HTR-8/SVneo (cell line): Measurements from ENCODE around the gene ITGB6.

ENCODE experiments used
- DNase-seq: peaks from one replicate; pipeline ENCODE4 v3.0.0; 2011; ENCODE audit warnings: low spot score, mixed read lengths; ENCODE audit not compliant: insufficient read length
- FAIRE-seq: peaks from 2 replicates; lab custom pipeline; 2011; peaks lifted over from hg19 to GRCh38; lab: Jason Lieb, UNC

The ITGB6 gene

DNA sequence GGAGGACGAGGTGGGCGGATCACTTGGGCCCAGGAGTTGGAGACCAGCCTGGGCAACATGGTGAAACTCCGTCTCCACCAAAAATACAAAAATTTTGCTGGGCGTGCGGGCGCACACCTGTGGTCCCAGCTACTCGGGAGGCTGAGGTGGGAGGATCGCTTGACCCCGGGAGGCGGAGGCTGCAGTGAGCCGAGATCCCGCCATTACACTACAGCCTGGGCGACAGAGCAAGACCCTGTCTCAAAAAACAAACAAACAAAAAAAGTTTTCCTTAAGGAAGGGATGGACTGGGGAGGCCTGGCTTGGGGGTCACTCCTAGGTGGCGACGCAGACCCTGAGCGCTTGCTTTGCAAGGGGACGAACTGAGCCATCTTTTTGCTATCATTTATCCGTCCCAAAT is 138.5 kb downstream of the ITGB6 start:
- no peak for FAIRE-seq

DNA sequence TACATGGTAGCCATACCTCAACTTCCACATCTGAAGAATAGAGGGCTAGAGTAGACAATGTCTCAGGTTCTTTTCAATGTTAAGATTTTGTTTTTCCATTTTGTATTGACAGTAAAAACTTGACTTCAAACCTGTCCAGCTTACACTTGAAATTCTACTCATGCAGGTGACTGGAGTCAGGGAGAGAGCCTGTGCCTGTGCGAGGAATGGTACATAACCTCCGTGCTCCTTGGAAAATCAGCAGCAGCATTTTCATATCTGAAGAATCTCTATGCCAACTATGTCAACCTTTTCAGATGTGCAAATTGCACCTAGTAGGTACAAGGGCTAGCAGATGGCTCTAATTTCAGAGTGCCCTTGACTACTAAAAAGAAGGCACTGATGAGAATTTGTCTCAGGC is 139.8 kb downstream of the ITGB6 start:
- FAIRE-seq (no peak), DNase-seq (no peak)

More for the DNA sequence above, 138.5 kb downstream of the ITGB6 start:
- DNase-seq, result no peak

DNA sequence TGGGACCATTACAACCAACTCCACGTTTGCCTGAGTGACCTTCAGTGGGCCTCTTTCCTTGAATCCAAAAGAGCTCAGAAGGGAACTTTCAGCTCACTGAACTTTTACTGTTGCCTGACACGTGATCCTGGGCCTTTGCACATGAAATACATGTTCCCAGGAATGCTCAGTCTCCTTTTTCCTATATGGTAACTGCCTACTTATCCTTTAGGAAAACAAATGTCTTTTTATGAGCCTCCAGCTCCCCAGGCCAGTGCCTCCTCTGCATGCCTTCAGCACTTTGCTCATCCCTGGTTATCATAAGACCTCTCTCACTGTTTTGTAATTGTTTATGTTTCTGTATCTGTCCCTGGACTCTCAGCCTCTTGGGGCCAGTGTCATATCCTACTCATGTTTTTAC is 142.7 kb downstream of the ITGB6 start:
- no peak for FAIRE-seq
- no peak for DNase-seq

DNA sequence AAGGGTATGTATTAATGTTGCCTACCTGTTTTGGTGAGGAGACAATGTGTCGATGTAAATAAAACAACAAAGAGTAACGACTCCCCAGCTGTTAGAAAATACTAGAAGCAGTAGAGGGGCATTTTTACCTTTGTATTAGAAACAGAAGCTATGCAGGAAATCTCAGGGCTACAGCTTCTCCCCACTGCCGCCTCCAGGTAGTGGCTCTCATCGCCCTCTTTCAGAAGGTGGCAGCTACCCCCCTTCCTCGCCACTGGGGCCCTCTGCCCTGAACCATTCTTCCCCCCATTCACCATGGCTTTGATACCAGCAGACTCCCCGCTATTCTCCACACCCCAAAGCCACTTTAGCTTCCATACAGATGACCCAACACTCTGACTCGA is 144.4 kb downstream of the ITGB6 start:
- DNase-seq (no peak), FAIRE-seq (no peak)

DNA sequence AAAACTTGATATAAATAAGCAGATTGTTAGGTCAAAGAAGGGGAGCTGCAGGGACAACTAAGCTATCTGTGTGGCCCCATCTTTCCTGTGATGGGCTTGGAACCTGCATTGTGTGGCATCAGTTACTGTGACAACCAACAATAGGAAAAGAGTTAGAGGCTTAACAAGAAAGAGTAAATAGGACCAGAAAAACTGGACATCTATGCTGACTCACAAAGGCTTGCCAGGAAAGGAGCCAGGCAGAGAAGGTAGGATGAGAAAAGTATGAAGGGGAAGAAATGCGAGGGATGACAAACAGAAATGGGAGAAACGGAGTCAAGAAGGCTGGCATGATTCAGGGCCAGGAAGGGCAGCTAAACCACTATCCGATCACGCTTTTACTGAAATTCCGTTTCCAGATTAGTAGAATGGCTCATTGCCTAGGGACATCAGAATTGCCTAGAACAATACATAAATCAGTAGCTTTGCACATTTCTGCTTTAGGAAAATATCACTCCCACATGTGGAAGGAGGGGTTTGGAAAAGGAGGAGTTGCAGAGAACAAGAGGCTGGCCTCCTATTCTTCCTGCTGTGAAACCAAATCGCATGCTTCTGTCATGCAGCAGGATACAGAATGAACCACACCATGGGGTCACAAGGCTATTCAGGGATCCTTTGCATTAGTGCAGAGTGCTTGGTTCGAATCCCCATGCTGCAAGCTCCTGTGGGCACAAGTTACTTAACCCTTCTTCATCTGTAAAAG is 144.9 kb downstream of the ITGB6 start:
- no peak for FAIRE-seq

DNA sequence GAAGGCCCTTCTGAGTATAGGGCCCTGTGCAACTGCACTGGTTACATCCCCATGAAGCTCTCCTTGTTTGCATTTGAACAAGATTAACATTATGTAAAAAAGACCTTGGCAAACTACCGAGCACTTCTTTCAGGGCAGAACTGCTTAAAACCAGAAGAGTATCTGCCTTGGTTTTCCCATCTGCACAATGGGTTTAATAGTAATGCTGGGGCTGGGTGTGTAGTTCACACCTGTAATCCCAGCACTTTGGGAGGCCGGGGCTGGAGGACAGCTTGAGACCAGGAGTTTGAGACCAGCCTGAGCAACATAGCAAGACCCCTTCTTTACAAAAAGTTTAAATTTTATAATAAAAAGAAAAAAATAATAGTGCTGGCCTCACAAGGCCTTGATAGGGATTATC is 146.1 kb downstream of the ITGB6 start:
- DNase-seq, result no peak
- FAIRE-seq, result no peak

More for the DNA sequence above, 144.9 kb downstream of the ITGB6 start:
- no peak for DNase-seq

DNA sequence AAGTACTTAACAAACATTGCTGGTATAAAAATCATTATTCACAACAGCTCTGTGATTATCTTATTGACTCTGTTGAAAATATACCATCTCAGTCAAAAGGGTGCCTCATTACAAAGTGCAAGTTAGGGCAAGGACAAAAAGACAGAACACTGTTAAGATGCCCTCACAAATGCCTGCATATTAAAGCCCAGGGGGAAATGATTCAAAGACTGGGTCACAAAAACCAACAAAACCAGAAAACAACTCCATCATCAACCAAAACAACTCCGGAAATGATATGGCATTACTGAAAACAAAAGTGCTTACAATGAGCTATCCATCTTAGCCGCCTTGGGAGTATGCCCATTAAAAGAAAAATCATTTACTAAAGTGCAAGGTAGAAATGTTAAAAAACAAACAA is 147.5 kb downstream of the ITGB6 start:
- DNase-seq (no peak), FAIRE-seq (no peak)

DNA sequence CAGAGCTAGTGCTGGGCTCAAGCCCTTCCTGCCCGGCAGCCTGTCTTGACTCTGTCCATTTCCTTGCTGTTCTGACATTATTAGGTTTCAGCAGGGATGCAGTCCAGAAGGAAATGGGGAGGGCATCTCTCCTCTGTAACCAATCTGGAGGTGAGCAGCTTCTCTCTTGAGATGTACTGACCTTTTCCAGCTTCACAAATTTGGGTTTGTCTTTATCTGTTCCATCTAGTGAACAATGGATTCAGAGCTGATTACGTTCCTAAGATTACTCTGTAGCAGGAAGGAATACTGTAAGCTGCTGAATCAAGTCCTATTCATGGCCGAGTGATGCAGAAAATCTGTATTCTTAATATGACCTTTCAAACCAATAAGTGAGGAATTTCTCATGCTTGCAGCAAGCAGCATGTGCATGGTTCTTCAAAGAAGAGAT is 148.7 kb downstream of the ITGB6 start:
- DNase-seq, result no peak

DNA sequence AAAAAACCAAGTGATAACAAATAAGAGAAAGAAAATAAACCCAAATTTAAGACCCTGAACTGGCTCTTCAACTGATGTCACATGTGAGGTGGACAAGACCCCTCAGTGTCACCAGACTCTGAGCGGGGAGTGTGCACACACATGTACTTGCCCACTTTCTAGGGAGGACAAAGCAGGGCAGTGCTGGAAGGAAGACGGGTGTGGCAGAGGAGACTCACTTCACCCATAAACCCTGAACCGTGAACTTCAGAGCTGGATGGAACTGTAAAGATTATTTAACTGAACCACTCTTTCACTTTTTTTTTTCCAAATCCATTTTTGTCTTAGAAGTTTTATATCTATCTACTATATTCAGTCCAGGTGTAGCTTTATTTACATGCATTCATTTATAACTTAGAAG is 149.9 kb downstream of the ITGB6 start:
- FAIRE-seq (no peak), DNase-seq (no peak)

More for the DNA sequence above, 148.7 kb downstream of the ITGB6 start:
- no peak for FAIRE-seq
